Stimulated activated CD4-positive, alpha-beta T cell treated with anti-CD3 and anti-CD28 coated beads, Interleukin-2, amount 100 ng/mL, for 24 hours (primary cell): ENCODE measurements around the gene KLK7.
"Not testable (repeated sequence)": the region's sequence is repeated elsewhere in the genome, so short reads cannot be mapped to it uniquely, and the experiment has no call there.

Experiments
- DNase-seq, 2 donors: peaks; one replicate each; pipeline ENCODE4 v3.0.0-alpha.2; 2020

The KLK7 gene

GRCh38 chr19:50974702-50975556 lies 8.8 kb downstream of the KLK7 start:
- no peak for DNase-seq

- DNase-seq, result no peak
These were observed 10.8 kb downstream of the KLK7 start for GRCh38 chr19:50972795-50973376.

- not testable (repeated sequence) for DNase-seq
These were observed 13.9 kb downstream of the KLK7 start for GRCh38 chr19:50969810-50970209.

- DNase-seq, result no peak
These were observed 14.3 kb downstream of the KLK7 start, which contains the start of gene KLK6 for GRCh38 chr19:50969413-50969760. Gene KLK6, minus strand, starts transcription at chr19:50969591. Its CDS starts 1,487 bp downstream, at chr19:50968104.

DNA sequence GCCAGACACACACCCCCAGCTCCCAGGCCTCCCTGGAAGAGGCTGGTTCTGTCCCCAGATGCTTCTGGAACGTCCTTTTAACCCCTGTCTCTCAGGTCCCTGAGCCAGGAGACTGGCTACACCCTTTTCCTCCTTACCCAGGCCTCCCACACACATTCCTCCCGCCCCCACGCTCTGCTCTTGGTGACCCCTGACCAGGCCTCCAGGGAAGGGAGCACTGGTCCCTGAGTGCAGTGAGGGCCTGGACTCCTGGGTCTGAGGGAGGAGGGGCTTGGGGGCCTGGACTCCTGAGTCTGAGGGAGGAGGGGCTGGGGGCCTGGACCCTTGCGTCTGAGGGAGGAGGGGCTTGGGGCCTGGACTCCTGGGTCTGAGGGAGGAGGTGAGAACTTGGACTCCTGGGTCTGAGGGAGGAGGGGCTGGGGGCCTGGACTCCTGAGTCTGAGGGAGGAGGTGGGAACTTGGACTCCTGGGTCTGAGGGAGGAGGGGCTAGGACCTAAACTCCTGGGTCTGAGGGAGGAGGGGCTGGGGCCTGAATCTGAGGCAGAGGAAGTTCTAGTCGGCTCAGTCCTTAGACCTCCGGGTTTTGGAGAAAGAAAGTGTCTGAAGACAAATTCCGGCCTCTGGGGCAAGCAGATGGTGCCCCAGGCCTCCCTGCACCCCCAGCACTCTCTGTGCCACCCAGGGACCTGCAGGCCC lies 14.9 kb downstream of the KLK7 start:
- no peak for DNase-seq

DNA sequence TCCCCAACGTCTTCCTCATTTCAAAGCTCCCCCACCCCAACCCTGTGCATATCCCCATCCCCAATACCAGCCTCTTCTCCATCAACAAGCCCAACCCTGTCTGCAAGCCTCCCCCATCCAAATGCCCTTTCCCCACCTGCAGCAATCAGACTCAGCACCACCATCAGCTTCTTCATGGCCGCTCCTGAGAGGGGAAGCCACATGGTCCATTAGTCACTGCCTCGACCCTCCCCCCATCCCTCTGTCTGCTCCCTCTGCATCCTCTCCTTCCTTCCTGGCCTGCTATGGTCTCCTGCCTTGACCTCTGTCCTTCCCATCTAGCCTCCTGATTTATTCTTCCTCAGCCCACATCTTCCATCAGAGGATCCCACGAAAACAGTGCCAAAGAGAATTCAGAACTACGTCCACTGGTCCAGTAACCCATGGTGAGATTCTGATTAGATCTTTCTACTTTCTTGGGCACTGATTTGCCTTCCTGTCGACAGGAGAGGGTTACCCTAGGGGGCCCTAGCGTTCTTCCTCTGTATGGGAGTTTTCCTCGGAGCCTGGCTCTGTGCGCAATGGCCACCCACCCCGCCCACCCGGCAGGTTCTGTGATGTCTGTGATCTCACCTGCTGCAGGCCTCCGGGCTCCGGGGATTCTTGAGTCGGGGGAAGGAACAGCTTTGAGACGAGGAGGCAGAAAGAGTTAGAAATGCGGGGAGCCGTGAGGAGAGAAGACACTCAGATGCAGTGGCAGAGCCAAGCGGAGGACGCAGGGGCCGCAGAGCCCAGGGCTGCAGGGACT lies 15.6 kb downstream of the KLK7 start:
- no peak for DNase-seq

GRCh38 chr19:50964266-50964665 lies 19.5 kb downstream of the KLK7 start:
- DNase-seq, result no peak

DNA sequence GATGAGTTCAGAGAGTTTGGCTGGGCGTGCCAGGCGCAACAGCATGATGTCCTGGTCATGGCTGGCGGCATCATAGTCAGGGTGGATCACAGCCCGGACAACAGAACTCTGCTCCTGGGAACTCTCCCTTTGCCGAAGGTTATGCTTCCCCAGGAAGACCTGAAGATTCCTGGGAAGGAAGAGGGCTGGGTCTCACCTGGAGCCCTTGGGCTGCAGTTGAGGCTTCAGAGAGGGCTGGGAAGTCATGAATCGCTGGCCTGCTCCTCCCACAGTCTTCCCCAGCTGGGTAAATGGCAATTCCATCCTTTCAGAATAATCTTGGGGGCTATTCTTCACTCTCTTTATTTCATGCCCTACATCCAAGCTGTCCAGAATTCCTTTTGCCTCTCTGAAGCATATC lies 20.3 kb downstream of the KLK7 start:
- DNase-seq, result no peak

- no peak for DNase-seq
These were observed 21.5 kb downstream of the KLK7 start for GRCh38 chr19:50962245-50962644.

DNA sequence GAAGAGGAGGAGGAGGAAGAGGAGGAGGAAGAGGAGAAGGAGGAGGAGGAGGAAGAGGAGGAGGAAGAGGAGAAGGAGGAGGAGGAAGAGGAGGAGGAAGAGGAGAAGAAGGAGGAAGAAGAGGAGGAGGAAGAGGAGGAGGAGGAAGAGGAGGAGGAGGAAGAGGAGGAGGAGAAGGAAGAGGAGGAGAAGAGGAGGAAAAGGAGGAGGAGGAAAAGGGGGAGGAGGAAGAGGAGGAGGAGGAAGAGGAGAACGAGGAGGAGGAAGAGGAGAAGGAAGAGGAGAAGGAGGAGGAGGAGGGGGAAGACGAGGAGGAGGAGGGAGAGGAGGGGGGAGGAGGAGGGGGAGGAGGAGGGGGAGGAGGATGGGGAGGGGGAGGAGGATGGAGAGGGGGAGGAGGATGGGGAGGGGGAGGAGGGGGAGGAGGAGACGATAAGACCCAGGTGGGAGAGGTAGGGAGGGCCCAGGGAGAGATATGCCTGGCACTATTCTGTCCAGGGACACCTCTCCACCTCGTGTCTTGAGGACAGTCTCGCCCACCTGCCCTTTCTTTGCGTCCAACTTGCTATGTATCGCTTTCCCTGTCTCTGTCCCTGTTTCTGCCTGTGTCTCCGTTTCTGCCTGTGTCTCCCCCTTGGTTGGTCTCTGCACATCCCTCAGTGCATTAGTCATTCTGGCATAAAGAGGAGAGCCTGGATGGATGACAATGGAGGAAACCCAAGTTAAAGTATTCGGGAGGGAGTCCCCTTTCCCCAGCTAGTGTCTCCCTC lies 23.8 kb downstream of the KLK7 start:
- no peak for DNase-seq

DNA sequence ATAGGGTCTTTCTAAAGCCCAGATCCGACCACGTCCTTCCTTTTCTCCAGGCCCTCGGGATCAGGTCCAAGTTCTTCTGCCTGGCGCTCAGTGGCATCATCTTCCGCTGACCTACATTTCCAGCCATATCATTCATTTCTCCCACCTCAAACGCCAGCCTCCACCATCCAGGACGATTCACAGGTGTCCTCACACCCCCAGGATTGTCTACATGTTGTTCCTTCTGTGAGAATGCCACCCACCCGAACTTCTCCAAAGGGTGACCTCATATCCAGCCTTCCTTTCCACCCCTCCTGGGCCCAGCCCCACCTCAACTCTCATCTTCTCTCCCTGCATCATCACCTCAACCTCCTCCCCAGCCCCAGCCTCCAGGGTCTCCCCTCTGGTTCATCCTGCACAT lies 26.1 kb downstream of the KLK7 start:
- DNase-seq, result no peak

DNA sequence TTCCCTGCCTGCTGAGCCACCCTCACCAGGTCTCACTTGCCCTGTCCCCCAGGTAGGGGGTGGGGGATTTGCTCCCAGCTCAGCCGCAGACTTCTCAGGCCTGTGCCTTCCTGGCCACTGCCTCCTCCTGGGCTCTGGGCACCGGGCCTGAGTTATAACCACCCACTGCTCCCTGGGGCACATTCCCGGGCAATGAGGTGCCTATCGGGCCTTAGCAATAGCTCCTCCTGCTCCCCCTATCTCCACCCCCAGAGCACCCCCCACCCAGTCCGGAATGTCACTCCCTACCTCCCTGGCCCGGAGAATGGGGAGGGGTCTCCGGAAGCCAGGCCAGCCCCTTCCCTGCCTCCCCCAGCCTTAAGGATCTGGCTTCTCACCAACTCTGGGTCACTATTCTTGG lies 30.8 kb downstream of the KLK7 start, which contains the start of gene KLK5:
TSS of gene KLK5 (minus strand) at position 129 of the 400 bp plus-strand sequence. CDS start 381 bp downstream, outside the sequence.
- DNase-seq, result no peak

DNA sequence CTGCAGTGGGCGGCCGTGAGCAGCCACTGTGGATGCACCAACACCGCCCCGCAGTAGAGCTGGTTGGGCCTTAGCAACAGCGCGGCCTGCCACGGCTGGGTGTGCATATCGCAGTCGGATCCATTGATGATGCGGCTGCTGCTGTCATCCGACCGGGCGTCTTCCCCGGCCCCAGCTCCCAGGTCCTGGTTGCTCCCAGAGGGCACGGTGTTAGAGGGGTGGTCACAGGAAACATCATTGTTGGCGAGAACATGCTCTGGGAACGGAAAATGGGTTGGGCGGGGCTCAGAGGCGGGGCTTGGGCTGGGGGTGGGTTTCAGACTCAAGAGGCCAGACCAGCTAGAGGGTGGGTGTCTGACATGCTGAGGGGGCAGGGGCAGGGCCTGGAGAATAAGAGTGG lies 33.9 kb downstream of the KLK7 start:
- DNase-seq, result no peak

GRCh38 chr19:50947123-50947522 lies 36.6 kb downstream of the KLK7 start:
- no peak for DNase-seq

GRCh38 chr19:50944795-50945194 lies 38.9 kb downstream of the KLK7 start:
- no peak for DNase-seq

DNA sequence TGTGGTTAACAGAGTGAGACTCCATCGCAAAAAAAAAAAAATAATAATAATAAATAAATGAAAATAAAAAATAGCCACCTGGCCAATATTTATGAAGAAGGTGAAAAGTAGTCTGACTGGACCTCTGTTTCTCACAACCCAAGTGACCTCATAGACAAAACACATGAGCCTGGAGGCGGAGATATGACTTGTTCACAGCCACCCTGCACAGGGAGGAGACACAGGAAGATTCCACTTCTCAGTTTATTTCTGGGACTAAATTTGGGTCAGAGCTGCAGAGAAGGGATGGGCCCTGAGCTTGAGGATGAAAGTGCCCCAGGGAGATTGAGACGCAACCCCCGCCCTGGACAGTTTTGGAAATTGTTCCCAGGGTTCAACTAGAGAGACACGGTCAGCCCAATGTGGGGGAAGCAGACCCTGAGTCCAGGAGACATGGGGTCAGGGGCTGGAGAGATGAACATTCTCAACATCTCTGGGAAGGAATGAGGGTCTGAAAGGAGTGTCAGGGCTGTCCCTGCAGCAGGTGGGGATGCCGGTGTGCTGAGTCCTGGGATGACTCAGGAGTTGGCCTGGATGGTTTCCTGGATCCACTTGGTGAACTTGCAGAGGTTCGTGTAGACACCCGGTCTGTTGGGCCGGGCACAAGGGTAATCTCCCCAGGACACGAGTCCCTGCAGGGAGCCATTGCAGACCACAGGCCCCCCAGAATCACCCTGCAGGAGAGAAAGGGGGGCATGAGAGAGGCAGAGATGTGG lies 40.5 kb downstream of the KLK7 start:
- no peak for DNase-seq

DNA sequence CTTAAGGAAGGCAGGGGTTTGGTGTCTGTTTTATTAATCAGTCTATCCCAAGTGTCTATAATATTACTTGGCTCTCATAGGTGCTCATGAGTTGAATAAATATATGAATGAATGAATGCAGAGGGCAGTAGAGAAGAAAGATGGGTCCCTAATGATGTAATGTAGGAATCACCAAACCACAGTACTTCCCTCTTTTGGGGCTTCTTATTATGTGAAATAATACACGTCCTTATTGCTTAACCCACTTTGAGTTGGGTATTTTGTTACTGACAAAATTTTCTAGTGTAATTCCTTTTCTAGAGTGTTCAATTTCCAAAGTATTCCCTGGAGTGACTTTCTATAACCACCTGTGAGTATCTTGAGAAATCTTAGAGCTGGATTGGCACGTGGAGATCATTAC lies 44.1 kb downstream of the KLK7 start:
- no peak for DNase-seq

- no peak for DNase-seq
These were observed 50.1 kb downstream of the KLK7 start for GRCh38 chr19:50933640-50934039.

DNA sequence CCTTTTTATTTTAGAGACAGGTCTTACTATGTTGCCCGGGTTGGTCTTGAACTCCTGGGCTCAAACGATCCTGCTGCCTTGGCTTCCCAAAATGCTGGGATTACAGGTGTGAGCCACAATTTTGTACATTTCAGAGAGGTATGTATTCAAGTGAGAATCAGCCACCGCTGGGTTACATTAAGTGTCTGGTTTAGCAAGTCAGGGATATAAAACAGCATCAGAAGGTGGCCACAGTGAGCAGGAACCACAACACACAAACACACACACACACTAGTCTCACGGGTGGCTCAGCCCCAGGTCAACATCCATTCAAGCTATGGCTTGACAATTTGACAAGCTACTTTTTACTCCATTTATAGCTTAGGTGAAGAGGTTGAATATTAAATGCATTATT lies 51.0 kb downstream of the KLK7 start:
- DNase-seq, result no peak

DNA sequence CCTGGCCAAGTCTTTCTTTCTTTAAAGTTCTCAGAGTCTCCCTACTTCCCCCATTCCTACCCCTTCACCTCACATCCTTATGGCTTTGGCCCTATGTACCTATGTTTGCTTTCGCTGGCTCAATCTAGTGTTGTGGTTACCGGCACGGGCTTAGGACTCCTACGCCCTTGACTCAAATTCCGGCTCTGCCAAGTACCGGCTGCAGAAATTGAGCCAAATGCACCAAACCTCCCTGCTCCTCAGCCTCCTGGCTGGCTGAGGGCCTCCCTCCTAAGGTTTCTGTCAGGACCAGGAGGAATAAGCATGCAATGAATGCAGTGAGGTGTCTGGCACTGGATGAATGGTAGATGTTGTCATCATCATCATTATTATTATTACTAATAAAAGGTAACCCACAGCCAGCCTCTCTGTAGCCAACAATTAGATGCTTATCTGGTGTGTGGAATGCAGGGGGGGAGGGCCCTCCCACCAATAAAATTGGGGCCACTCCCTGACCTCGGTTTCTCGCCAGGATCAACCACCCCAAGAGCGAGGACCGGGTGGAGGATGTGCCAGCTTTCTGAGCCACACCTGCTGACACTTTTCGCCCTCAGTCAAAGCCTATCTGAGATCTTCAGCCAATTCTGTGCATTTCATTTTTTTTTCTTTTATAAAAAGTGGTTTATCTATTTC lies 51.6 kb downstream of the KLK7 start:
- no peak for DNase-seq

GRCh38 chr19:50931023-50931422 lies 52.7 kb downstream of the KLK7 start:
- no peak for DNase-seq
